Measurements from ENCODE around the gene RXRB.
"Not testable (repeated sequence)": the region's sequence is repeated elsewhere in the genome, so short reads cannot be mapped to it uniquely, and the experiment has no call there.

GRCh38 chr6:33150560-33150959 lies 49.9 kb downstream of the RXRB start:
- TF ChIP-seq CTCF, POLR2AphosphoS5, POLR2A (IDR thresholded peaks at IDR 0.05): not testable (repeated sequence)

Measured in sigmoid colon (tissue), 4 donors.